ENCODE measurements around the gene TOPBP1. TPM values are rescaled to one million over a fixed set of nuclear protein-coding genes. Genes with fewer than 3 reads are reported as not detected.

The TOPBP1 gene
- total and polyA plus RNA-seq, 2 of the 8 experiments (the other 6 are each of a cell fraction or from before 2014, with no cell fraction given) = 19.7 to 35.9 TPM

DNA sequence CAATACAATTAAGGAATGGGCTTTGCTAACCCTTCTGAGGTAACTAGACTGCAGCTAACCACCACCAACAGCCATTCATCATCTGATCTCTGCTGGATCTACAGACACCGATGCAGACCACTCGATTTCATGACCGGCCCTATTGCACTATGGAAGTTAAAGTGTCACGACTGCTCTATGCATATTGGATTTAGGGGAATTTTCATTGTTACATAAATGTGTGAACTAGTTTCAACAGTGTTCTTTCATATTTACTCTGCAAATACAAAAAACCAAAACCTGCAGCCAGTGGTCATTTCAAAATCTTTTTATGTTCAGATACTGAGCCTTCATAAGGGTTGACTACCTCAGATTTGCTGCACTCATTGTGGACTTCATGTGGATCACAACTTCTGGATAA is 73.7 kb downstream of the TOPBP1 start:
- H3K79me2 ChIP-seq (ENCODE audit: control insufficient read depth in 1 of 2, insufficient read depth in 2 of 2, low read length in 2 of 2) = 0 out of 4 replicates have a peak, but pooled peaks cover 0 to 3% of the 10 kb centered on the region in 2 experiments
- H4K5ac ChIP-seq (ENCODE audit: insufficient read length, low read depth, low read length) = no peak overlapping the region
- no peak overlapping the region for H2AK5ac ChIP-seq (ENCODE audit: low read depth, low read length)
- TF ChIP-seq EGR1 (IDR thresholded peaks at IDR 0.05; ENCODE audit: borderline replicate concordance, low read depth, low read length) = no peak
- no peak for TF ChIP-seq EZH2 (IDR thresholded peaks at IDR 0.05; ENCODE audit: low read depth, low read length, severe bottlenecking)
- TF ChIP-seq RFX5 (IDR thresholded peaks at IDR 0.05; ENCODE audit: borderline replicate concordance, low read depth, low read length) = no peak
- no peak for TF ChIP-seq MAFK (IDR thresholded peaks at IDR 0.05; ENCODE audit: low read depth, low read length)
- no peak for TF ChIP-seq ASH2L (IDR thresholded peaks at IDR 0.05; ENCODE audit: low read length)
- TF ChIP-seq TCF12 (IDR thresholded peaks at IDR 0.05; ENCODE audit: low read depth, low read length) = no peak
- TF ChIP-seq CBX8 (IDR thresholded peaks at IDR 0.05; ENCODE audit: borderline replicate concordance, low read depth, low read length) = no peak
- no peak for TF ChIP-seq PHF8 (conservative IDR thresholded peaks at IDR 0.05; ENCODE audit: low read depth, low read length)
- TF ChIP-seq, protein P1, sequence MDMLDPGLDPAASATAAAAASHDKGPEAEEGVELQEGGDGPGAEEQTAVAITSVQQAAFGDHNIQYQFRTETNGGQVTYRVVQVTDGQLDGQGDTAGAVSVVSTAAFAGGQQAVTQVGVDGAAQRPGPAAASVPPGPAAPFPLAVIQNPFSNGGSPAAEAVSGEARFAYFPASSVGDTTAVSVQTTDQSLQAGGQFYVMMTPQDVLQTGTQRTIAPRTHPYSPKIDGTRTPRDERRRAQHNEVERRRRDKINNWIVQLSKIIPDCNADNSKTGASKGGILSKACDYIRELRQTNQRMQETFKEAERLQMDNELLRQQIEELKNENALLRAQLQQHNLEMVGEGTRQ (IDR thresholded peaks at IDR 0.05; ENCODE audit: low read length) = no peak
- no peak for TF ChIP-seq GABPA (IDR thresholded peaks at IDR 0.05; ENCODE audit: borderline replicate concordance, insufficient read depth, low read length)
- no peak for TF ChIP-seq JUND (IDR thresholded peaks at IDR 0.05; ENCODE audit: low read length)
- TF ChIP-seq BCL11A (IDR thresholded peaks at IDR 0.05; ENCODE audit: low read depth in 2 of 2, low read length in 2 of 2) = no peak
- TF ChIP-seq SP1 (IDR thresholded peaks at IDR 0.05; ENCODE audit: low read depth, low read length) = no peak
- TF ChIP-seq SP2 (IDR thresholded peaks at IDR 0.05; ENCODE audit: low read length) = no peak

More for the DNA sequence above, 73.7 kb downstream of the TOPBP1 start:
- no peak overlapping the region for H3K14ac ChIP-seq (ENCODE audit: insufficient read length)
- H2AFZ ChIP-seq (ENCODE audit: low read length) = no peak overlapping the region
- 90% methylated on average over 4 of the region's 4 CpGs; no CpG with 5 or more reads in 1 of the 2 experiments for WGBS, 2 experiments (ENCODE audit: extremely low coverage in 1 of 2, insufficient coverage in 1 of 2, insufficient read length in 1 of 2, insufficient replicate concordance in 2 of 2, low coverage in 1 of 2, low lambda C conversion rate in 2 of 2, missing lambda C conversion rate in 1 of 2)
- no peak overlapping the region for H3K4ac ChIP-seq (replicated peaks; ENCODE audit: insufficient read length, low read depth, low read length)
- H3K9ac ChIP-seq (replicated peaks in 1 of 4; ENCODE audit: extremely low read depth in 1 of 4, low read depth in 3 of 4, low read length in 3 of 4) = no peak overlapping the region
- peaks cover 23 to 68% (median 53%) of the 10 kb centered on the region in 4 experiments for H3K36me3 ChIP-seq (ENCODE audit: control insufficient read depth in 2 of 4, insufficient read depth in 4 of 4, low read length in 3 of 4)
- no peak overlapping the region for H3K4me2 ChIP-seq (ENCODE audit: insufficient read depth in 1 of 2, low read depth in 2 of 2, low read length in 2 of 2)
- ChIA-PET CTCF (ENCODE audit: partially characterized antibody) (interaction anchor here (1.1 kb wide), 1 partner anchor 10 kb away, joined by 5 read pairs; no protein-coding TSS in a partner anchor), POLR2A (ENCODE audit: partially characterized antibody) (interaction anchor here (1.5 to 2.1 kb wide), 2 partner anchors 9 to 14 kb away, joined by 7 to 13 read pairs; partner anchors contain the start of gene CDV3)
- FAIRE-seq (no peak), DNase-seq (ENCODE audit: low read depth in 1 of 2, low spot score in 2 of 2) (no peak)
- no peak overlapping the region for H3K23ac ChIP-seq (ENCODE audit: insufficient read length)
- H4K91ac ChIP-seq (replicated peaks; ENCODE audit: insufficient read length, low read length) = no peak overlapping the region
- no peak overlapping the region for H3K4me3 ChIP-seq (ENCODE audit: extremely low read depth in 1 of 4, insufficient read depth in 2 of 4, low read depth in 3 of 4, low read length in 4 of 4)
- no peak overlapping the region for H2BK12ac ChIP-seq (ENCODE audit: low read depth, low read length)
- H2BK15ac ChIP-seq (ENCODE audit: low read length) = no peak overlapping the region
- no peak overlapping the region for H3K56ac ChIP-seq (replicated peaks; ENCODE audit: insufficient read length, low read depth, low read length)
- no peaks in the 10 kb centered on the region for H3K9me3 ChIP-seq (ENCODE audit: insufficient read depth in 2 of 2, low read depth in 1 of 2, low read length in 1 of 2)
- no peak overlapping the region for H2BK5ac ChIP-seq (ENCODE audit: low read depth, low read length)
- H3K27me3 ChIP-seq (replicated peaks in 1 of 4; ENCODE audit: control insufficient read depth in 3 of 4, extremely low read depth in 1 of 4, insufficient read depth in 3 of 4, low read length in 3 of 4) = no peaks in the 10 kb centered on the region
- no peak overlapping the region for H3K18ac ChIP-seq (ENCODE audit: extremely low read depth, low read length)
- no peak overlapping the region for H3K27ac ChIP-seq (ENCODE audit: low read depth, low read length)
- H4K8ac ChIP-seq (ENCODE audit: extremely low read depth, insufficient read depth, low read length) = no peak overlapping the region
- H3K79me1 ChIP-seq (ENCODE audit: low read depth, low read length) = no peaks in the 10 kb centered on the region
- no peaks in the 10 kb centered on the region for H3K23me2 ChIP-seq (ENCODE audit: low read depth, low read length)
- no peak overlapping the region for H2BK20ac ChIP-seq (ENCODE audit: low read length)
- no peaks in the 10 kb centered on the region for H3K4me1 ChIP-seq (replicated peaks in 1 of 4; ENCODE audit: control insufficient read depth in 3 of 4, insufficient read depth in 4 of 4, low read length in 3 of 4)
- no peak overlapping the region for H2BK120ac ChIP-seq (replicated peaks; ENCODE audit: low read depth, low read length)
- peaks cover 3 to 13% of the 10 kb centered on the region in 2 experiments for H4K20me1 ChIP-seq (replicated peaks in 1 of 2; ENCODE audit: control insufficient read depth in 1 of 2, insufficient read depth in 2 of 2, low read length in 2 of 2)

Measured in H1 (cell line).